Large intestine (tissue), 3 donors: ENCODE measurements around the gene GPRIN3. TPM values are rescaled to one million over a fixed set of nuclear protein-coding genes. Genes with fewer than 3 reads are reported as not detected.

Experiments
- DNase-seq, 2 donors: peaks; one replicate each; pipeline versions ENCODE4 v3.0.0 to v3.0.0-alpha.2; 2013
- H3K27ac ChIP-seq: one replicate; pipeline ENCODE4 v1.5.1; 2013; ENCODE audit warnings: low read length
- H3K27me3 ChIP-seq: 2 replicates; pipeline ENCODE4 v1.6.1; 2013; ENCODE audit warnings: low read length; ENCODE audit not compliant: control insufficient read depth, insufficient read depth
- H3K36me3 ChIP-seq: 2 replicates; pipeline ENCODE4 v1.6.1; 2013; ENCODE audit warnings: low read length; ENCODE audit not compliant: control insufficient read depth, insufficient read depth
- H3K4me1 ChIP-seq: one replicate; pipeline ENCODE4 v1.6.1; 2013; ENCODE audit warnings: low read length; ENCODE audit not compliant: control insufficient read depth, insufficient read depth
- H3K4me3 ChIP-seq: one replicate; pipeline ENCODE4 v1.5.1; 2013; ENCODE audit warnings: low read length
- H3K9me3 ChIP-seq: one replicate; pipeline ENCODE4 v1.6.1; 2013; ENCODE audit warnings: mild to moderate bottlenecking, low read depth, low read length, moderate library complexity; ENCODE audit not compliant: control insufficient read depth
- WGBS: methylation state at CpG from one replicate; pipeline ENCODE4 v1.1.5; 2013; ENCODE audit warnings: low lambda C conversion rate; ENCODE audit not compliant: insufficient coverage; 5-methylcytosine and 5-hydroxymethylcytosine counted together
- polyA plus RNA-seq: library from polyadenylated mRNA; unstranded; fragments of 120-200 nt; gene quantifications from one replicate; pipeline ENCODE4 v1.2.1, GENCODE V29; 2013

Gene GPRIN3
- polyA plus RNA-seq, 1 donor = 8.7 TPM

- 83% methylated on average over 2 of the region's 2 CpGs for WGBS
These were observed 30.1 kb upstream of the GPRIN3 start for GRCh38 chr4:89337681-89338080.

GRCh38 chr4:89336818-89337420 lies 29.3 kb upstream of the GPRIN3 start:
- H3K27ac ChIP-seq = no peak overlapping the region
- WGBS = 83% methylated on average over 1 of the region's 4 CpGs
- no peaks in the 10 kb centered on the region for H3K9me3 ChIP-seq
- H3K27me3 ChIP-seq = no peaks in the 10 kb centered on the region
- no peaks in the 10 kb centered on the region for H3K4me1 ChIP-seq
- H3K36me3 ChIP-seq = no peaks in the 10 kb centered on the region
- no peak overlapping the region for H3K4me3 ChIP-seq
- DNase-seq = no peak

More at GRCh38 chr4:89337681-89338080, 30.1 kb upstream of the GPRIN3 start:
- Histone ChIP-seq H3K27ac (no peak overlapping the region), H3K4me3 (no peak overlapping the region), H3K36me3 (no peaks in the 10 kb centered on the region), H3K9me3 (no peaks in the 10 kb centered on the region), H3K4me1 (no peaks in the 10 kb centered on the region), H3K27me3 (no peaks in the 10 kb centered on the region)
- no peak for DNase-seq

GRCh38 chr4:89334830-89335229 lies 27.2 kb upstream of the GPRIN3 start:
- no peak for DNase-seq
- no peak overlapping the region for H3K27ac ChIP-seq
- H3K4me1 ChIP-seq = no peaks in the 10 kb centered on the region
- H3K27me3 ChIP-seq = no peaks in the 10 kb centered on the region
- H3K36me3 ChIP-seq = no peaks in the 10 kb centered on the region
- WGBS = 31% methylated on average over 3 of the region's 4 CpGs
- no peak overlapping the region for H3K4me3 ChIP-seq
- H3K9me3 ChIP-seq = no peaks in the 10 kb centered on the region

GRCh38 chr4:89334311-89334710 lies 26.7 kb upstream of the GPRIN3 start:
- Histone ChIP-seq H3K36me3 (no peaks in the 10 kb centered on the region), H3K4me1 (no peaks in the 10 kb centered on the region), H3K27me3 (no peaks in the 10 kb centered on the region), H3K9me3 (no peaks in the 10 kb centered on the region), H3K4me3 (no peak overlapping the region), H3K27ac (no peak overlapping the region)
- no peak for DNase-seq

GRCh38 chr4:89331686-89332544 lies 24.3 kb upstream of the GPRIN3 start:
- Histone ChIP-seq H3K4me1 (no peaks in the 10 kb centered on the region), H3K4me3 (no peak overlapping the region), H3K36me3 (no peaks in the 10 kb centered on the region), H3K27ac (no peak overlapping the region), H3K27me3 (no peaks in the 10 kb centered on the region), H3K9me3 (no peaks in the 10 kb centered on the region)
- DNase-seq = no peak
- whole genome bisulfite sequencing = no CpG with 5 or more reads among the region's 5 CpGs

- Histone ChIP-seq H3K27ac (no peak overlapping the region), H3K27me3 (no peaks in the 10 kb centered on the region), H3K4me1 (no peaks in the 10 kb centered on the region), H3K36me3 (no peaks in the 10 kb centered on the region), H3K9me3 (no peaks in the 10 kb centered on the region), H3K4me3 (no peak overlapping the region)
- DNase-seq = no peak
- 64% methylated on average over 1 of the region's 2 CpGs for WGBS
These were observed 23.6 kb upstream of the GPRIN3 start for GRCh38 chr4:89331197-89331596.

GRCh38 chr4:89329280-89329679 lies 21.7 kb upstream of the GPRIN3 start:
- DNase-seq = no peak
- no peaks in the 10 kb centered on the region for H3K27me3 ChIP-seq
- H3K4me3 ChIP-seq = no peak overlapping the region
- 100% methylated on average over 1 of the region's 1 CpG for WGBS
- H3K36me3 ChIP-seq = no peaks in the 10 kb centered on the region
- H3K9me3 ChIP-seq = no peaks in the 10 kb centered on the region
- no peaks in the 10 kb centered on the region for H3K4me1 ChIP-seq
- no peak overlapping the region for H3K27ac ChIP-seq

- no peaks in the 10 kb centered on the region for H3K36me3 ChIP-seq
- no CpG with 5 or more reads among the region's 2 CpGs for WGBS
- no peaks in the 10 kb centered on the region for H3K4me1 ChIP-seq
- no peaks in the 10 kb centered on the region for H3K9me3 ChIP-seq
- no peak overlapping the region for H3K4me3 ChIP-seq
- no peaks in the 10 kb centered on the region for H3K27me3 ChIP-seq
- DNase-seq = no peak
- no peak overlapping the region for H3K27ac ChIP-seq
These were observed 17.1 kb upstream of the GPRIN3 start for GRCh38 chr4:89324671-89325070.

GRCh38 chr4:89322671-89323070 lies 15.1 kb upstream of the GPRIN3 start:
- H3K36me3 ChIP-seq = no peaks in the 10 kb centered on the region
- H3K9me3 ChIP-seq = no peaks in the 10 kb centered on the region
- H3K4me3 ChIP-seq = no peak overlapping the region
- H3K27ac ChIP-seq = no peak overlapping the region
- H3K27me3 ChIP-seq = no peaks in the 10 kb centered on the region
- H3K4me1 ChIP-seq = no peaks in the 10 kb centered on the region
- no peak for DNase-seq

- H3K36me3 ChIP-seq = no peaks in the 10 kb centered on the region
- H3K4me1 ChIP-seq = no peaks in the 10 kb centered on the region
- H3K27me3 ChIP-seq = no peaks in the 10 kb centered on the region
- H3K9me3 ChIP-seq = no peaks in the 10 kb centered on the region
- H3K4me3 ChIP-seq = no peak overlapping the region
- no peak overlapping the region for H3K27ac ChIP-seq
- WGBS = no CpG with 5 or more reads among the region's 2 CpGs
- DNase-seq = no peak
These were observed 12.2 kb upstream of the GPRIN3 start for GRCh38 chr4:89319756-89320155.

- no peaks in the 10 kb centered on the region for H3K4me1 ChIP-seq
- H3K27ac ChIP-seq = no peak overlapping the region
- H3K9me3 ChIP-seq = no peaks in the 10 kb centered on the region
- WGBS = no CpG with 5 or more reads among the region's 3 CpGs
- no peak for DNase-seq
- H3K27me3 ChIP-seq = no peaks in the 10 kb centered on the region
- H3K36me3 ChIP-seq = no peaks in the 10 kb centered on the region
- H3K4me3 ChIP-seq = no peak overlapping the region
These were observed 9.3 kb upstream of the GPRIN3 start for GRCh38 chr4:89316931-89317366.
